Thoracic aorta (tissue), 2 donors: ENCODE data around the gene C16orf82. TPM values are rescaled to one million over a fixed set of nuclear protein-coding genes. Genes with fewer than 3 reads are reported as not detected.
"Not testable (repeated sequence)": the region's sequence is repeated elsewhere in the genome, so short reads cannot be mapped to it uniquely, and the experiment has no call there.

Source experiments
- ATAC-seq: fragments of 150-250 bp; one replicate; pipeline ENCODE4 v1.8.0; 2017; ENCODE audit warnings: low read depth; ENCODE audit not compliant: insufficient number of reproducible peaks, low FRiP score
- DNase-seq: peaks from one replicate; pipeline ENCODE4 v3.0.0-alpha.2; 2020; ENCODE audit warnings: low spot score
- H3K27ac ChIP-seq, 2 donors: fragments of 200-600 bp; sonication (generic); 1 replicate in 1 of 2; 2 replicates in 1 of 2; pipeline ENCODE4 v1.5.1; 2016; ENCODE audit warnings: mild to moderate bottlenecking in 2 of 2, moderate library complexity in 2 of 2
- H3K27me3 ChIP-seq: fragments of 200-600 bp; sonication (generic); replicated peaks from 2 replicates; pipeline ENCODE4 v1.6.0; 2016; ENCODE audit warnings: mild to moderate bottlenecking; ENCODE audit not compliant: insufficient read depth
- H3K36me3 ChIP-seq: fragments of 200-600 bp; sonication (generic); one replicate; pipeline ENCODE4 v1.5.1; 2016
- H3K4me1 ChIP-seq, 2 donors: fragments of 200-600 bp; sonication (generic); 1 replicate in 1 of 2; 2 replicates in 1 of 2; pipeline versions ENCODE4 v1.5.1 to v1.6.0; 2016; ENCODE audit warnings: low read depth in 2 of 2, mild to moderate bottlenecking in 1 of 2; ENCODE audit not compliant: control insufficient read depth in 1 of 2
- H3K4me3 ChIP-seq: fragments of 200-600 bp; sonication (generic); 2 replicates; pipeline ENCODE4 v1.5.1; 2016; ENCODE audit warnings: mild to moderate bottlenecking
- H3K9me3 ChIP-seq: fragments of 200-600 bp; sonication (generic); 2 replicates; pipeline ENCODE4 v1.5.1; 2016
- total RNA-seq, 2 donors: library from RNA; depleted of rRNA; stranded (reverse); fragments of >200 nt; gene quantifications; one replicate each; pipeline versions ENCODE4 v1.1.0 to v1.2.3, GENCODE V29; 2016
- TF ChIP-seq, protein P1 (sequence below): fragments of 200-600 bp; sonication (generic); IDR thresholded peaks from one replicate; pipeline ENCODE4 v1.5.1; 2019; ENCODE audit warnings: antibody characterized with exemption

Gene C16orf82
- total RNA-seq, 2 donors from 2014 or later, result not detected

DNA sequence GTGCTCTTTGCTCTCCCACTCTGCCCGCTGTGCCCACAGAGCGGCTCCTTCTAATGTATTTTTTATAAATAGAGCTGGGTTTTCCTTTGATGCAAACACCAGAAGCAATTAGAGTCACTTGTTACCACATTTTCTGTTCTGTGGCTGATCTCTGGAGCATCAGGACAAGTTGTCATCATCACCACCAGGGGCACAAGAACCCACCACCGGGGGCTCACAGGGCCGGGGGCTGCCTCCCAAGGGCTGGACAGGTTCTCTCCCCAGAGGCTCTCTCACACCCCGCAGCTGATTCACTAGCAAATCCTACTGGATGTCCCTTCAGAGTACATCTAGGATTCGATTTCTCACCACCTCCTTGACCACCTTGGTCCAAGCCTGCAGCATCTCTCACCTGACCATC lies 18.5 kb downstream of the C16orf82 start:
- ATAC-seq, result no peak
- Histone ChIP-seq H3K9me3 (no peaks in the 10 kb centered on the region), H3K4me3 (no peak overlapping the region), H3K36me3 (no peaks in the 10 kb centered on the region), H3K27ac (no peak overlapping the region), H3K4me1 (no peaks in the 10 kb centered on the region), H3K27me3 (no peaks in the 10 kb centered on the region)
- TF ChIP-seq, protein P1, sequence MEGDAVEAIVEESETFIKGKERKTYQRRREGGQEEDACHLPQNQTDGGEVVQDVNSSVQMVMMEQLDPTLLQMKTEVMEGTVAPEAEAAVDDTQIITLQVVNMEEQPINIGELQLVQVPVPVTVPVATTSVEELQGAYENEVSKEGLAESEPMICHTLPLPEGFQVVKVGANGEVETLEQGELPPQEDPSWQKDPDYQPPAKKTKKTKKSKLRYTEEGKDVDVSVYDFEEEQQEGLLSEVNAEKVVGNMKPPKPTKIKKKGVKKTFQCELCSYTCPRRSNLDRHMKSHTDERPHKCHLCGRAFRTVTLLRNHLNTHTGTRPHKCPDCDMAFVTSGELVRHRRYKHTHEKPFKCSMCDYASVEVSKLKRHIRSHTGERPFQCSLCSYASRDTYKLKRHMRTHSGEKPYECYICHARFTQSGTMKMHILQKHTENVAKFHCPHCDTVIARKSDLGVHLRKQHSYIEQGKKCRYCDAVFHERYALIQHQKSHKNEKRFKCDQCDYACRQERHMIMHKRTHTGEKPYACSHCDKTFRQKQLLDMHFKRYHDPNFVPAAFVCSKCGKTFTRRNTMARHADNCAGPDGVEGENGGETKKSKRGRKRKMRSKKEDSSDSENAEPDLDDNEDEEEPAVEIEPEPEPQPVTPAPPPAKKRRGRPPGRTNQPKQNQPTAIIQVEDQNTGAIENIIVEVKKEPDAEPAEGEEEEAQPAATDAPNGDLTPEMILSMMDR, result no peak
- no peak for DNase-seq

- not testable (repeated sequence) for ATAC-seq, H3K27ac ChIP-seq, DNase-seq, H3K36me3 ChIP-seq, H3K4me3 ChIP-seq, H3K4me1 ChIP-seq, H3K9me3 ChIP-seq, H3K27me3 ChIP-seq
These were observed 19.3 kb downstream of the C16orf82 start for GRCh38 chr16:27086031-27086430.

GRCh38 chr16:27088216-27088615 lies 21.5 kb downstream of the C16orf82 start:
- Histone ChIP-seq H3K36me3 (no peaks in the 10 kb centered on the region), H3K9me3 (no peaks in the 10 kb centered on the region), H3K4me3 (no peak overlapping the region), H3K4me1 (no peaks in the 10 kb centered on the region), H3K27me3 (no peaks in the 10 kb centered on the region), H3K27ac (no peak overlapping the region)
- TF ChIP-seq, protein P1, result no peak
- ATAC-seq (no peak), DNase-seq (no peak)

- Histone ChIP-seq H3K36me3 (no peaks in the 10 kb centered on the region), H3K4me1 (no peaks in the 10 kb centered on the region), H3K9me3 (no peaks in the 10 kb centered on the region), H3K27me3 (no peaks in the 10 kb centered on the region), H3K4me3 (no peak overlapping the region), H3K27ac (no peak overlapping the region)
- ATAC-seq, result no peak
- TF ChIP-seq, protein P1, result no peak
- no peak for DNase-seq
These were observed 29.6 kb downstream of the C16orf82 start for GRCh38 chr16:27096375-27096774.

DNA sequence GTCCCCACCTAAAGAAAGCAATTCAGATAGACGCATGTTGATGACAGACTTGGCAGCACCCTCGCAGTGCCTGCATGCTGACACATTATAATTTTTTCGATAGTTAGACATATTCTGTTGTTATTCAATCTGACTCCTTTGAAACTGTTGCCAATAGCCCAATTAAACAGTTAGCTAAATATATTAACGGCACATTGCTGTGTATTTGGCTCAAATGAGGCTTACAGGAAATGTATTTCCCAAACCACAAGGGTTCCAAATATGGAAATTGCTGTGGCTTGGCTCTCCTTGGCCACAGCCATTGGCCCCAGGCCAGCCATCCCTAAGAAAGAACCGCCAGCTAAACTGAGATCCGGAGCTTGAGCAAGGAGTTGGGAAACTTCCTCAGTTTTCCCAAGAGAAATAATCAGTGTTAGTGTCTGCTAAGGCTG lies 31.1 kb downstream of the C16orf82 start:
- H3K27ac ChIP-seq, result no peak overlapping the region
- ATAC-seq (no peak), DNase-seq (no peak)
- H3K4me3 ChIP-seq, result no peak overlapping the region
- H3K36me3 ChIP-seq, result no peaks in the 10 kb centered on the region
- no peaks in the 10 kb centered on the region for H3K9me3 ChIP-seq
- no peaks in the 10 kb centered on the region for H3K4me1 ChIP-seq
- no peaks in the 10 kb centered on the region for H3K27me3 ChIP-seq
- TF ChIP-seq, protein P1, result no peak

- no peaks in the 10 kb centered on the region for H3K4me1 ChIP-seq
- DNase-seq, result no peak
- H3K27me3 ChIP-seq, result no peaks in the 10 kb centered on the region
- H3K36me3 ChIP-seq, result no peaks in the 10 kb centered on the region
- TF ChIP-seq, protein P1, result no peak
- H3K4me3 ChIP-seq, result no peak overlapping the region
- ATAC-seq, result no peak
- H3K27ac ChIP-seq, result no peak overlapping the region
- H3K9me3 ChIP-seq, result no peaks in the 10 kb centered on the region
These were observed 31.8 kb downstream of the C16orf82 start for GRCh38 chr16:27098366-27099049.
